A549 treated with AZD9567 at 1 μM for 4 hours (cell line): ENCODE data around the gene SH2D3A. TPM values are rescaled to one million over a fixed set of nuclear protein-coding genes. Genes with fewer than 3 reads are reported as not detected.

Experiments
- total RNA-seq: library from RNA; stranded (reverse); fragments of 200-300 nt; extraction: Qiagen RNA extraction; gene quantifications from 5 replicates; pipeline ENCODE4 v1.2.3, GENCODE V29; 2022; ENCODE audit not compliant: insufficient read depth

SH2D3A gene
- 14.9 to 18.5 TPM (median 17.1 TPM) in 5 replicates for total RNA-seq

DNA sequence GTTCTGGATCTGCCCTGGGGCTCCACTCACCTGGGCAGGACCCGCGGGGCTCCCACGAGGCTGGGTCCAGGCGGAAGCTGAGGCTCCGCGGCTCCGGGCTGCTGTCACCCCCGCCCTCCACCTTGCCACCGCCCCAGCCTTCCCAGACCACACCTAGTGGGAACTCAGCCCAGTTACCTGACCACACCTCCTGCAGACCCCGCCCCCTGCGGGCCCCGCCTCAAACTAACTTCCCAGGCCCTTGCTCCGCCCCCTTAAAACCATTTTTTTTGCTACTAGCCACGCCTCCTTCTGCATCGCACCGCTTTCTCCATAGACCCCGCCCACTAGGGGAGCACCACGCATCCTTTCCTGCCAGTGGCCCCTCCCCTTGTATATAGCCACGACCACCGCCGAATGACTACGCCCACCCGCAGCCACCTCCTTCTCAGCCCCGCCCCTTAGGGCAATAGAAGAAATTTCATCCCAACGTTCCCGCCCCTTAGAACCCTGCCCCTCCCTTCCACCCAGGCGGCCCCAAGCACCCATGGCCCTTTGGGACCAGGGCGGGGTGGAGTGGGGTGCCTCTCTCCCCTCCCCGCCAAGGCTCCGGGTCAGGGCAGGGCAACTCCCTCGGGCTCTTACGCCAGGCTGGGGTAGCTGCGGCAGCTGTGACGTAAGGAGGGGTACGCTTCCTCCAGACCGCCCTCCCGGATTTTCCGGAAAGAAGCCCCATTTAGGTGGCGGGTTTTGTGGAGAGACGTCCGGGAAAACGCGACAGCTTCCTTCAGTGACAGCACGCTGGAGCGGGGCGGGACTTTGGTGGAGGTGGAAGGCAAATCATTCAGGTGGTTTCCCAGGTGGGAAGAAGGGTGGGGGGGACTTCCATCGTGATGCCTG, at the start of gene SH2D3A:
TSS of gene SH2D3A (minus strand) at position 79 of the 879 bp plus-strand sequence. CDS start 3,687 bp downstream, outside the sequence.

DNA sequence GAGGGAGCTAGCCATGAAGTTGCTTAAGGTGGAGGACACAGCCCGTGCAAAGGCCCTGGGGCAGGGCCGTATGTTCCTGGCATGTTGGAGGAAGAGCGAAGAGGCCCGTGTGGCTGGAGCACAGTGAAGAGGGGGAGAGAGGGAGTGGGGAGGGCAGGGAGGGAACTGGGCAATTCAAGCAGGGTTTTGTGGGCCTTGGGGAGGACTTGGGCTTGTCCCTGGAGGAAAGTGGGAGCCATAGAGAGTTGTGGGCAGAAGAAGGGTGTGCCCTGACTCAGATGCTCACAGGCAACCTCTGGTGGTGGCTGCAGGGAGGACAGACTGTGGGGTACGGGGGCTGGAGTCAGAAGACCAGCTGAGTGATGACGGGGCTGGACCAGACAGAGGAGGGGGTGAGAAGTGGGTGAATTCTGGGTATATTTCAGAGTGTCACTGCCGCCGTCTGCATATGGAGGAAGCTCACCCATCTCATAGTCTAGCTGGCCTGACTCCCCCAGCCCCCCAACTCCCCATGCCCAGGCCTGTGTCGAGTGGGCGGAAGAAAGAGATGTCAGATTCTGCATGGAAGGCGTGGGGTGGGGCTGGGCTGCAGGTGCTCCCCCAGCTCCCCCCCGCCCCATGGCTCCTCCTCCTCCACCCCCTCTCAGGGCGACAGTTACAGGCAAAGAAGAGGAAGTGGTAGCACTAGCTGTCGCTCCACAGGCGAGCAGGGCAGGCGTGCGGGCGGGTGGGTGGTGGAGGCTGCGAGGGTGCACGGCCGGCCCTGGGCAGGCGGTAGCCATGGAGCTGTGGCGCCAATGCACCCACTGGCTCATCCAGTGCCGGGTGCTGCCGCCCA, 5.0 kb upstream of the SH2D3A start, which contains the start of gene VAV1:
TSS of gene VAV1 (plus strand) at position 681 of the 838 bp plus-strand sequence. CDS start at position 781, 100 bp downstream.

DNA sequence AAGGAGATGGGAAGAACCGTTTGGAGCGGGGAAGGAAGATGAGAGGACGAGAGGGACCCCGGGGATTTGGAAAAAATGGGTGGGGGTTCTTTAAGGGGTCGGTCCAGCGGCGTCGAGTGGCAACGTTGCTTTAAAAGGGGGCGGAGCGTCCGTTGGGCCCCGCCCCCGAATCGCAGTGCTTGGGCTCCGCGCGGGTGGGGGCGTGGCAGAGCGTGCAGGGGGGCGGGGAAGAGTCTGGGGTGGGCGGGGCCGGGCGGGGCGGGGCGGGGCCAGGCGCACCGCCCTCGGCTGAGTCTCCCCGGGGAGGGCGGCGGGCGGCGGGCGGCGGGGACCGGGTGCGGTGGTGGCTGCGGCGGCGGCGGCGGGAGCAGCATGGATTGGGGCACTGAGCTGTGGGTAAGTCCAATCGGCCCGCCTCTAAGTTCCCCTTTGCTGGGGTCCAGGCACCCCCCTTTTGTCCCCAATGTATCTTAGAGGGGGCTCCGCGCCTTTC, 27.8 kb downstream of the SH2D3A start, which contains the start of gene TRIP10:
TSS of gene TRIP10 (plus strand) at position 291 of the 493 bp plus-strand sequence. CDS start at position 373, 82 bp downstream.

DNA sequence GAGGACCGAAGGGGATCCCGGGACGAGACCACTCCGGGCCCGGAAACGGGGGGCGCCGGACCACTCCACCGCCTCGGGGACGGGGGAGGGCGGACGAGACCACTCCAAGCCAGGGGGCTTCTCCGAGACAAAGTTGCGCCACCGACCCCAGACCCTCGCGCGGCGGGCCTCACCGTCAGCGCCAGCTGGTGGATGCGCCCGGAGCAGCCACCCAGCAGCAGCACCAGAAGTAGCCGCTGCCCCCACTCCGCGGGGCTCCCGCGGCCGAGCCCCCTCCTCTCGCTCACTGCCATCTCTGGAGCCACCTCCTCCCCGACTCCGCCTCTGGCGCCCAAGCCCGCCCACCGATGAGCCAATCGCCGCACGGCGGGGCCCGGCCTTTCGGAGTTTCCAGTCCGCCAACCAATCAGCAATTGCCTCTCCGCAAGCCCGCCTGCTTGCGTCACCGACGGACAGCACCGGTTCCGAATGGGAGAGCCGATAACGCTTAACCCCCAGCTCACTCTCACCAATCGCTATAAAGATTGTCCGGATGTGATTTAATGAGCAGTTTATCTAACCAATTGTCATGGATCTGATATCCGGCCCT, 29.9 kb downstream of the SH2D3A start, which contains the start of gene GPR108:
TSS of gene GPR108 (minus strand) at position 297 of the 589 bp plus-strand sequence. CDS start at position 293, 4 bp downstream.

DNA sequence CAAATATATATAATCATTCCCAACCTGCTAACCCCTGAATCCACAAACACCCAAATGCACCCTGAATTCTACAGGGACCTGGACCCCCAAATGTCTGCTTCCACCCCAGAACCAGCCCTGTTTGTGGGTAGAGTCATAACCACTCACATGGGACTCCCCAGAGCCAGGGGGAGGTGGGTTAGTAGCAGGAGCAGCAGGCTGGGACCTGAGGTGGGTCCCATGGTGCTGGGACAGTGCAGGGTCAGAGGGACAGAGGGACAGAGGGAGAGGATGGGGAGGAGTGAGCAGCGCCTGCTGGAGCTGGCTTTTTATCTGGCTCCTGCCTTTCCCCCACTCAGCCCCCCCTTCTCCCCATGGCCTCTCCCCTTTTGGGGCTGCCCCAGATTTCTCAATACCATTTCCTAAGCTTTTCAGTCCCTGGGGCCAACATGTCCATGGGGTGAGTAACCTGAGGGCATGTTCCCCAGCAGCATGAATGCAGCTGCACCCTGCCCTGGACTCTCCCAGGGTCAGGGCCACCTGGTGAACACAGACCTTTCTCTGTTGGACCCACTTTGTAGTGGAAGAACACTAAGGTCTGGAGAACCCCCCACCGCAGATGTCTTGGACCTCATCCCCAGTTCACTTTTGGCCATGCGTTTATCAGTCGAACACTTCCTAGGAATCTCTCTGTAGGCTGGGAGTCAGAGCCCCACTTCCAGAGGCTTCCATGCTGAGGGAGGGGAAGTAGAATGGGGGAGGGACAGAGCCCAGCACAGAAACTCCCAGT, 46.7 kb downstream of the SH2D3A start, which contains the start of gene C3:
TSS of gene C3 (minus strand) at position 282 of the 769 bp plus-strand sequence. CDS start at position 221, 61 bp downstream.

Other genes starting within 250 kb of the SH2D3A start
- 3.7 to 5.9 TPM (median 4.7 TPM) in 5 replicates for gene TNFSF9, start 236.4 kb downstream of the SH2D3A start, total RNA-seq
- 8.4 to 24.7 TPM (median 19.9 TPM) in 5 replicates for gene CD70, start 176.3 kb downstream of the SH2D3A start, total RNA-seq
- gene TNFSF14, start 97.3 kb downstream of the SH2D3A start, total RNA-seq: 0.08 to 0.16 TPM (median 0.10 TPM) in 4 of 5 replicates, not detected in the other
- 41.2 to 89.5 TPM (median 46.8 TPM) in 5 replicates for gene C3, start 46.8 kb downstream of the SH2D3A start, total RNA-seq
- 31.1 to 44.6 TPM (median 39.3 TPM) in 5 replicates for gene GPR108, start 29.9 kb downstream of the SH2D3A start, total RNA-seq
- gene TRIP10, start 27.8 kb downstream of the SH2D3A start, total RNA-seq: 65.7 to 80.0 TPM (median 78.3 TPM) in 5 replicates
- gene VAV1, start 5.3 kb upstream of the SH2D3A start, total RNA-seq: 6.4 to 9.3 TPM (median 7.3 TPM) in 5 replicates
- 3.6 to 5.6 TPM (median 4.8 TPM) in 5 replicates for gene ADGRE1, start 120.1 kb upstream of the SH2D3A start, total RNA-seq